HUES48 (cell line): ENCODE results near the gene WDR36.

Experiments
- H3K27ac ChIP-seq: one replicate; pipeline ENCODE4 v1.7.0; 2013; ENCODE audit warnings: low read depth, low read length, inconsistent platforms
- H3K27me3 ChIP-seq: 2 replicates; pipeline ENCODE4 v1.6.1; 2013; ENCODE audit warnings: mild to moderate bottlenecking, low read length; ENCODE audit not compliant: control insufficient read depth, insufficient read depth
- H3K36me3 ChIP-seq: 2 replicates; pipeline ENCODE4 v1.6.1; 2013; ENCODE audit warnings: low read length; ENCODE audit not compliant: control insufficient read depth, insufficient read depth
- H3K4me1 ChIP-seq: 2 replicates; pipeline ENCODE4 v1.6.1; 2013; ENCODE audit warnings: mild to moderate bottlenecking, low read length; ENCODE audit not compliant: control insufficient read depth, insufficient read depth
- H3K4me3 ChIP-seq: 2 replicates; pipeline ENCODE4 v1.5.1; 2013; ENCODE audit warnings: mild to moderate bottlenecking, low read depth, low read length
- H3K9ac ChIP-seq: 2 replicates; pipeline ENCODE4 v1.6.1; 2013; ENCODE audit warnings: mild to moderate bottlenecking, low read depth, low read length, moderate library complexity
- H3K9me3 ChIP-seq: 2 replicates; pipeline ENCODE4 v1.6.1; 2013; ENCODE audit warnings: low read length; ENCODE audit not compliant: control insufficient read depth, insufficient read depth

Gene WDR36

GRCh38 chr5:111092062-111092853 is at the start of gene WDR36:
WDR36 (plus strand) TSS chr5:111092348; CDS start chr5:111092457, 109 bp downstream.
- Histone ChIP-seq H3K4me3 (peak within 1 kb of the TSS; percentile 98), H3K27ac (peak within 1 kb of the TSS; percentile 83), H3K4me1 (peaks cover 8% of the 10 kb centered on the region), H3K27me3 (peaks cover 12% of the 10 kb centered on the region), H3K36me3 (peaks cover 27% of the 10 kb centered on the region), H3K9me3 (peaks cover 11% of the 10 kb centered on the region), H3K9ac (peak within 1 kb of the TSS; percentile 89)

GRCh38 chr5:111043712-111044506 is 48.2 kb upstream of the WDR36 start:
- Histone ChIP-seq H3K9ac (no peak overlapping the region), H3K27me3 (no peaks in the 10 kb centered on the region), H3K36me3 (no peaks in the 10 kb centered on the region), H3K4me3 (no peak overlapping the region), H3K27ac (no peak overlapping the region), H3K4me1 (no peaks in the 10 kb centered on the region), H3K9me3 (no peaks in the 10 kb centered on the region)

GRCh38 chr5:111058064-111058463 is 34.1 kb upstream of the WDR36 start:
- H3K36me3 ChIP-seq = no peaks in the 10 kb centered on the region
- H3K27me3 ChIP-seq = no peaks in the 10 kb centered on the region
- H3K4me3 ChIP-seq = no peak overlapping the region
- no peaks in the 10 kb centered on the region for H3K9me3 ChIP-seq
- H3K27ac ChIP-seq = no peak overlapping the region
- H3K4me1 ChIP-seq = no peaks in the 10 kb centered on the region
- no peak overlapping the region for H3K9ac ChIP-seq

- Histone ChIP-seq H3K9ac (no peak overlapping the region), H3K27ac (no peak overlapping the region), H3K4me1 (no peaks in the 10 kb centered on the region), H3K4me3 (no peak overlapping the region), H3K36me3 (no peaks in the 10 kb centered on the region), H3K9me3 (no peaks in the 10 kb centered on the region), H3K27me3 (no peaks in the 10 kb centered on the region)
Observed at GRCh38 chr5:111060169-111060568, 32.0 kb upstream of the WDR36 start.

- H3K27me3 ChIP-seq = no peaks in the 10 kb centered on the region
- no peaks in the 10 kb centered on the region for H3K9me3 ChIP-seq
- H3K36me3 ChIP-seq = no peaks in the 10 kb centered on the region
- no peaks in the 10 kb centered on the region for H3K4me1 ChIP-seq
- H3K27ac ChIP-seq = no peak overlapping the region
- H3K9ac ChIP-seq = no peak overlapping the region
- H3K4me3 ChIP-seq = no peak overlapping the region
Observed at GRCh38 chr5:111061618-111062017, 30.5 kb upstream of the WDR36 start.

- Histone ChIP-seq H3K27ac (no peak overlapping the region), H3K36me3 (no peaks in the 10 kb centered on the region), H3K4me1 (no peaks in the 10 kb centered on the region), H3K9ac (no peak overlapping the region), H3K27me3 (peaks cover 18% of the 10 kb centered on the region), H3K9me3 (no peaks in the 10 kb centered on the region), H3K4me3 (no peak overlapping the region)
Observed at GRCh38 chr5:111063709-111064322, 28.3 kb upstream of the WDR36 start.

GRCh38 chr5:111066261-111066938 is 25.7 kb upstream of the WDR36 start:
- Histone ChIP-seq H3K4me3 (no peak overlapping the region), H3K36me3 (no peaks in the 10 kb centered on the region), H3K9me3 (no peaks in the 10 kb centered on the region), H3K27me3 (peaks cover 43% of the 10 kb centered on the region), H3K4me1 (peaks cover 6% of the 10 kb centered on the region), H3K9ac (no peak overlapping the region), H3K27ac (no peak overlapping the region)

GRCh38 chr5:111068213-111068612 is 23.9 kb upstream of the WDR36 start:
- no peak overlapping the region for H3K4me3 ChIP-seq
- H3K9me3 ChIP-seq = no peaks in the 10 kb centered on the region
- no peak overlapping the region for H3K27ac ChIP-seq
- H3K27me3 ChIP-seq = peaks cover 62% of the 10 kb centered on the region
- no peak overlapping the region for H3K9ac ChIP-seq
- H3K36me3 ChIP-seq = no peaks in the 10 kb centered on the region
- peaks cover 6% of the 10 kb centered on the region for H3K4me1 ChIP-seq

GRCh38 chr5:111069839-111070238 is 22.3 kb upstream of the WDR36 start:
- Histone ChIP-seq H3K4me1 (peaks cover 10% of the 10 kb centered on the region), H3K9ac (no peak overlapping the region), H3K9me3 (no peaks in the 10 kb centered on the region), H3K36me3 (no peaks in the 10 kb centered on the region), H3K4me3 (peak overlapping the region; percentile 65), H3K27ac (no peak overlapping the region), H3K27me3 (peaks cover 76% of the 10 kb centered on the region)

- Histone ChIP-seq H3K27ac (no peak overlapping the region), H3K36me3 (no peaks in the 10 kb centered on the region), H3K9me3 (no peaks in the 10 kb centered on the region), H3K9ac (no peak overlapping the region), H3K27me3 (peaks cover 78% of the 10 kb centered on the region), H3K4me1 (peaks cover 10% of the 10 kb centered on the region), H3K4me3 (peak overlapping the region; percentile 65)
Observed at GRCh38 chr5:111070272-111071134, 21.6 kb upstream of the WDR36 start.
